ENCODE results near the gene UQCC3. TPM values are rescaled to one million over a fixed set of nuclear protein-coding genes. Genes with fewer than 3 reads are reported as not detected.
A peak's percentile ranks its signal among the peaks of the same experiment; 100 is the strongest.

The UQCC3 gene
- total RNA-seq, 1 donor from 2014 or later = 9.4 TPM

DNA sequence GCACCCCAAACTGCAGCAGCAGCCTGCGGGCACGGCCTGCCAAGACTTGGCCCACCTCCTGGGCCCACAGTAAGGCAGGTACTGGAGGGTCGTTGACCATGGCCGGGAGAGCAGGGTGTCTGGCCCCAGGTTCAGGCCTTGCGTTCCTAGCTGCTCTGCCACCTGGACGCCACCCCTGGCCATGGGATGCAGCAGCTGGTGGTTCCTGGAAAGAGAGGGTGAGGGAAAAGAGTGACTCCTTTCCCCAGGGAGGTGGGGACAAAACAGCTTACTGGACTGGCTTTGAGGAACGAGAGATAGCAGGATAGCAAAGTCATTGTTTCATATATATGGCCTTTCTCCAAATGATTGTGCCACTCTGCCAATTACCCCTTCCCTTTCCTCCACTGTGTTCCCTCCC is 33.9 kb downstream of the UQCC3 start:
- Mint-ChIP-seq H3K9me3 (no peaks in the 10 kb centered on the region), H3K4me1 (peaks cover 49% of the 10 kb centered on the region), H3K4me3 (peak overlapping the region; percentile 92), H3K36me3 (ENCODE audit: low read depth) (peaks cover 19% of the 10 kb centered on the region), H3K27me3 (no peaks in the 10 kb centered on the region), H3K27ac (peak overlapping the region; percentile 86)
- no peak for ATAC-seq (ENCODE audit: low read depth)
- TF ChIP-seq, protein P1, sequence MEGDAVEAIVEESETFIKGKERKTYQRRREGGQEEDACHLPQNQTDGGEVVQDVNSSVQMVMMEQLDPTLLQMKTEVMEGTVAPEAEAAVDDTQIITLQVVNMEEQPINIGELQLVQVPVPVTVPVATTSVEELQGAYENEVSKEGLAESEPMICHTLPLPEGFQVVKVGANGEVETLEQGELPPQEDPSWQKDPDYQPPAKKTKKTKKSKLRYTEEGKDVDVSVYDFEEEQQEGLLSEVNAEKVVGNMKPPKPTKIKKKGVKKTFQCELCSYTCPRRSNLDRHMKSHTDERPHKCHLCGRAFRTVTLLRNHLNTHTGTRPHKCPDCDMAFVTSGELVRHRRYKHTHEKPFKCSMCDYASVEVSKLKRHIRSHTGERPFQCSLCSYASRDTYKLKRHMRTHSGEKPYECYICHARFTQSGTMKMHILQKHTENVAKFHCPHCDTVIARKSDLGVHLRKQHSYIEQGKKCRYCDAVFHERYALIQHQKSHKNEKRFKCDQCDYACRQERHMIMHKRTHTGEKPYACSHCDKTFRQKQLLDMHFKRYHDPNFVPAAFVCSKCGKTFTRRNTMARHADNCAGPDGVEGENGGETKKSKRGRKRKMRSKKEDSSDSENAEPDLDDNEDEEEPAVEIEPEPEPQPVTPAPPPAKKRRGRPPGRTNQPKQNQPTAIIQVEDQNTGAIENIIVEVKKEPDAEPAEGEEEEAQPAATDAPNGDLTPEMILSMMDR (IDR thresholded peaks at IDR 0.05) = no peak
- POLR2A ChIA-PET = interaction anchor here (0.9 to 8.0 kb wide), 16 partner anchors 21 to 175 kb away, joined by 3 to 188 read pairs (median 21); partner anchors contain the start of genes B3GAT3, C11orf98, CSKMT and EEF1G
- no peak for DNase-seq
- CTCF ChIA-PET = interaction anchor here (1.0 to 1.6 kb wide), 3 partner anchors 11 to 40 kb away, joined by 3 to 6 read pairs (median 5); partner anchors contain the start of genes C11orf98 and CSKMT
- intact Hi-C loops (cut with micrococcal nuclease) = no loop called here

DNA sequence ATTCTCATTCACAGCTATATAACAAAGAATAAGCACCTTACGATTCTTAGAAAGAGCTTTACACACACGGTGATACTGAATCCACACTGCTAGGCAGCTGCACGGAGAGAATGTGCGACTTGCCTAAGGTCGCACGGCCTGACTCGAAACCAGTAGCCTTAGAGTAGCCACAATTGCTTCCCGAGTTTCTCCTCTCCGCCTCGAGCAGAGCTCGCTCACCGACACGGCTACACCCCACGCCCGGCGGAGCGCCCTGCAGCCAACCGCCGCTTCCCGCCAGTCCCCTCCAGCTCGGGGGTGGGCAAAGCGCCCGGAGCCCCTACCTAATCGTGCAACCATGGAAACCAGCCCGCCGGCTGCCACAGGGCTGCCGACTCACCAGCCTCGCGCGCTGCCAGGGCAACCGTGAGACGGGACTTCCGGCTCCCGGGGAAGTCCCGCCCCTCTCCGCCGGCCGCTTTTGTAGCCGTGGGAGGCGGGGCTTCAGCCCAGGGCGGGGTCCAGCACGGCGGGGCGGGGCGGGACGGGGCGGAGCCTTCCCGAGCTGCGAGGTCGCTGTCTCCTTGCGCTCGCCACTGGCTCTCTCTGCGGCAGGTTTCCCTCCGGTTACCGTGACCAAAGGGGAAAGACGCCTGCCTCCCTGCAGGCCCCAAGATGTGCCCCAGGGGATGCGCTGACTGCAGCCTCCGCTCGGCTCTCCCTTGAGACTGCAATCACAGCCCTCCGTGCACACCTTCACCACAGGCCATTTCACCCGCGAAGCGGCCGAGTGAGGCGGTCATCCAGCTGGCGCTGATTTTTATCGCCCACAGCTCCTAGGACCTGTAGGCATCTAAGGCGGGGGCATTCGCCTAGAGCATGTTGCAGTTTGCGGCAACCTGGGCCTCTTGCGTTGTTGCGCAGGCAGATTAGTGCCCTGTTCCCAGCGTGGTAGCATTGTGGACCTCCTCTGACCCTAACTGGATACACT is 34.7 kb downstream of the UQCC3 start:
- TF ChIP-seq, protein P1 (IDR thresholded peaks at IDR 0.05) = no peak
- intact Hi-C loops (cut with micrococcal nuclease) = loop anchor here (1.0 to 2.0 kb wide), 3 partner anchors 27 to 175 kb away; partner anchors contain the start of genes GANAB and UBXN1
- ChIA-PET POLR2A (interaction anchor here (0.6 to 8.0 kb wide), 22 partner anchors 12 to 174 kb away, joined by 3 to 188 read pairs (median 8); partner anchors contain the start of genes B3GAT3, C11orf98, CSKMT and EEF1G), CTCF (interaction anchor here (1.0 to 1.6 kb wide), 4 partner anchors 12 to 175 kb away, joined by 3 to 6 read pairs (median 4); partner anchors contain the start of genes C11orf98, CSKMT and SLC3A2)
- peak; percentile 73 for ATAC-seq (ENCODE audit: low read depth)
- Mint-ChIP-seq H3K9me3 (no peaks in the 10 kb centered on the region), H3K4me3 (peak overlapping the region; percentile 92), H3K27me3 (no peaks in the 10 kb centered on the region), H3K36me3 (ENCODE audit: low read depth) (peaks cover 23% of the 10 kb centered on the region), H3K27ac (peak overlapping the region; percentile 99), H3K4me1 (peaks cover 49% of the 10 kb centered on the region)
- DNase-seq = peak; percentile 90

DNA sequence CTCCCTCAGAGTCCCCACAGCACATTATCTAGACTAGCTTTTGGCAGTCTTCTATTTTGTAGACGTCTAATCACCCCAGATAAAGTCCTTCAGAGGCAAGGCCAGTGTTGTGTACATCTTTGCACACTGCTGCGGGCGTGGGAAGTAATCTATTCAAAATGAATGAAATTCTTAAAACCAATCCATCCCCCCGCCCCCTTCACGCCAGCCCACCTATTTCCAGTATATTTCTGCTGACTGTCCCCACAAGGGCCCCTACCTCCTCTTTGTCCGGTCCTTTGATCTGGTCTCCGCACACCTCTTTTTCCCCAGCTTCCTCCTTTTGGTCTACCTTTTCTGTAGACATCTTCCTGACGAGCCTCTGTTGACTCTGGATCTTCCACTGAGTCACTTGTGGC is 35.4 kb downstream of the UQCC3 start:
- CTCF ChIA-PET = interaction anchor here (1.0 to 1.6 kb wide), 2 partner anchors 42 to 174 kb away, joined by 3 to 5 read pairs; partner anchors contain the start of genes C11orf98, CSKMT and SLC3A2
- H3K4me1 Mint-ChIP-seq = peaks cover 49% of the 10 kb centered on the region
- no peak for DNase-seq
- peaks cover 26% of the 10 kb centered on the region for H3K36me3 Mint-ChIP-seq (ENCODE audit: low read depth)
- no peak for ATAC-seq (ENCODE audit: low read depth)
- H3K9me3 Mint-ChIP-seq = no peaks in the 10 kb centered on the region
- peak overlapping the region; percentile 99 for H3K27ac Mint-ChIP-seq
- TF ChIP-seq, protein P1 (IDR thresholded peaks at IDR 0.05) = no peak
- no peaks in the 10 kb centered on the region for H3K27me3 Mint-ChIP-seq
- intact Hi-C loops (cut with micrococcal nuclease) = loop anchor here (1.0 to 2.0 kb wide), 3 partner anchors 28 to 174 kb away; partner anchors contain the start of genes GANAB and UBXN1
- POLR2A ChIA-PET = interaction anchor here (0.6 to 8.0 kb wide), 23 partner anchors 13 to 174 kb away, joined by 3 to 188 read pairs (median 9); partner anchors contain the start of genes B3GAT3, C11orf98, CSKMT and EEF1G
- peak overlapping the region; percentile 92 for H3K4me3 Mint-ChIP-seq

DNA sequence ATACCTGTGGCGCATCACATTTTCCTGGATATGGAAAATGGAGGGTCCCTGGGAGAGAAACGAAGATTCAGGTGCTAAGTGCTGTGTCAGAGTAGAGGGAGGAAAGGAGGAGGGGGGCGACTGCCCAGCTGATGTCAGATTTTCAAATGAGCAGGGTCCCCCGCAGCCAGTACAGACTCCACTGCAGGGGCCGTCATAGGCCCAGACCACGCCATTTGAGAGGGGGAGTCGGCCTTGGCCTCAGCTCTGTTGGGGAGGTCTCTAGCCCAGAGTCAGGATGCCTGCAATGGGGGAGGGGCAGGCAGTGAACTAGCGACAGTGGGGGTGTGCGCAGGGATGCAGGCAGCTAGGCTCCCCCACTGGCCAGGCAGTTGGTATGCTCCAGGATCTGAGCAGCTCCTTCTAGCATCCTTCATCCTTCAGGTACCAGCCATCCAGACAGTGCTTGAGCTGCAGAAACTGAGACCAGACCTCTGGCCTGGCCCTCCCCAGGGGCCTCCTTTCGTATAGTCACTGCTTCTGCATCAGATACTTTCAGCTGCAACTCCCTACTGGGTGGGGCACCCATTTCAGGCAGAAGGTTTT is 35.9 kb downstream of the UQCC3 start, which contains the start of the genes BSCL2 and GNG3:
TSS of gene BSCL2 (minus strand) at position 148 of the 585 bp plus-strand sequence. CDS start 229 bp downstream, outside the sequence.
TSS of gene GNG3 (plus strand) at position 400 of the 585 bp plus-strand sequence. CDS start 620 bp downstream, outside the sequence.
- H3K36me3 Mint-ChIP-seq (ENCODE audit: low read depth) = peaks cover 27% of the 10 kb centered on the region
- DNase-seq (peak; percentile 18), ATAC-seq (ENCODE audit: low read depth) (no peak)
- intact Hi-C loops (cut with micrococcal nuclease) = loop anchor here (2.0 kb wide), 1 partner anchor 29 kb away; the partner anchor contains the start of gene UBXN1
- TF ChIP-seq, protein P1 (IDR thresholded peaks at IDR 0.05) = no peak
- H3K4me1 Mint-ChIP-seq = peaks cover 53% of the 10 kb centered on the region
- H3K27me3 Mint-ChIP-seq = no peaks in the 10 kb centered on the region
- peak within 1 kb of the TSS; percentile 96 for H3K4me3 Mint-ChIP-seq
- H3K9me3 Mint-ChIP-seq = no peaks in the 10 kb centered on the region
- CTCF ChIA-PET = interaction anchor here (1.0 to 1.6 kb wide), 2 partner anchors 42 to 174 kb away, joined by 3 to 5 read pairs; partner anchors contain the start of genes C11orf98, CSKMT and SLC3A2
- POLR2A ChIA-PET = interaction anchor here (0.6 to 8.0 kb wide), 21 partner anchors 20 to 174 kb away, joined by 3 to 188 read pairs (median 22); partner anchors contain the start of genes C11orf98, CSKMT, EEF1G and HNRNPUL2
- H3K27ac Mint-ChIP-seq = peak within 1 kb of the TSS; percentile 99
